Amniotic stem cell (primary cell): ENCODE measurements around the gene PTX4.
A peak's percentile ranks its signal among the peaks of the same experiment; 100 is the strongest.

Experiments used
- DNase-seq: peaks from one replicate; lab custom pipeline; 2025; lab: John Stamatoyannopoulos, UW

The PTX4 gene

GRCh38 chr16:1500465-1501150, 11.9 kb upstream of the PTX4 start:
- no peak for DNase-seq

GRCh38 chr16:1499756-1500464, 11.2 kb upstream of the PTX4 start:
- no peak for DNase-seq

- DNase-seq = no peak
These were observed 10.3 kb upstream of the PTX4 start for GRCh38 chr16:1498899-1499676.

GRCh38 chr16:1497014-1497598, 8.4 kb upstream of the PTX4 start:
- no peak for DNase-seq

DNA sequence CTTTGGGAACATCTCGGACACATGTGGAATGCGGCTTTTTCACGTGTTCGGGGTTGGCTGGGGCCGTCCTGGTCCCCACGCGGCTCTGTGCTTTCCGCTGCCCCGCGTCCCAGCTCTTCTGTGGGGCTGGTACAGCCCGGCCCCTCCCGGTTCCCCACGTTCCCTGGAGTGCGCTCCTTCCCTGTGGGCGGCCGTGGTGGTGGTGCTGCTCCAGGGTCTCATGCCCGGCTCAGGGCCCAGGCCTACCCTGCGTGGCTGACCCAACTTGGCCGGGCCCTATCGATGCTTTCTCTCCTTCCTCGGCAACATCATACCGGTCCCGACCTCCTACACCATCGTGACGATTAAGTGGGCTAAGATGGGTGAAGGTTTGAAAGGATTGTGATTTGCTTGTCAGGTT, 7.7 kb upstream of the PTX4 start:
- no peak for DNase-seq

DNA sequence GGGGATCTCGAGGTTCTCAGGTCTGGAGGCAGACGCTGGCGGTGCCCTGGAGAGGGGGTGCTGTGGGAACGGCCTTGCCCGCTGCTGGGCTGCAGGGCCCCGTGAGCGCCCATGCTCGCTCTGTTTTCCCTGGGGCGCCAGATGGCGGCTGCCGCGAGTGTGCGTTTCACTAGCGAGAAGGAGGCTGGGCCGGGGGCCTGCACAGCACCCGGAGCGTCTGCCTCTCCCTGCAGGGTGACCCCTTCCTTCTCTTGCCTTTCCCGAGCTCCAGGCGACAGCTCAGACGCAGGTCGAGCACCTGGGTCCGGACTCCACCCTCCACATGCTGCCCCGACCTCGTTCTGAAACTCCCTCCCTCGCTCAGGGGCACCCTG, 7.1 kb upstream of the PTX4 start:
- DNase-seq = no peak

DNA sequence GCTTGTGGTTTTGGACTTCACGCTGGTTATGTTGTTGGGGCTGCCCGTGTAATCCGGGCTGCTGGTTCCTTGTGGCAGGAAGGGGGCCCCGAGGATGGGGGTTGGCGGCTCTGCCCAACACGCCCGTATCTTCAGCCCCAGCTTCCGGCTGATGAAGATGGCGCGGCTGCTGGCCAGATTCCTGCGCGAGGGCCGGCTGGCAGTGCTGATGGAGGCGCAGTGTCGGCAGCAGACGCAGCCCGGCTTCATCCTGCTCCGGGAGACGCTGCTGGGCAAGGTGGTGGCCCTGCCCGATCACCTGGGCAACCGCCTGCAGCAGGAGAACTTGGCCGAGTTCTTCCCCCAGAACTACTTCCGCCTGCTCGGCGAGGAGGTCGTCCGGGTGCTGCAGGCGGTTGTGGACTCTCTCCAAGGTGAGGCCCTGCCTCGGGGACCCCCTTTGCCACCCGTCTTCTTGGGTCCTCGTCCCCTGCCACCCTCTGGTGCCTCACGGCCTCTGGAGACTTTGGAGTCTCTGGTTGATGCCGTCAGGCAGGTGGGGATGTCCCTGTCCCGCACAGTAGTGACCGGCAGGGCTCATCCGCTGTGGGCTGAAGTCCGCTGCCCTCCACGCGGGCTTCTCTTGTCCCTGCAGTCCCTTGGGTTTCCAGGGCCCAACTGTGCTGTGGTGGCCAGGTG, 6.6 kb upstream of the PTX4 start:
- no peak for DNase-seq

GRCh38 chr16:1494711-1495110, 6.0 kb upstream of the PTX4 start:
- no peak for DNase-seq

DNA sequence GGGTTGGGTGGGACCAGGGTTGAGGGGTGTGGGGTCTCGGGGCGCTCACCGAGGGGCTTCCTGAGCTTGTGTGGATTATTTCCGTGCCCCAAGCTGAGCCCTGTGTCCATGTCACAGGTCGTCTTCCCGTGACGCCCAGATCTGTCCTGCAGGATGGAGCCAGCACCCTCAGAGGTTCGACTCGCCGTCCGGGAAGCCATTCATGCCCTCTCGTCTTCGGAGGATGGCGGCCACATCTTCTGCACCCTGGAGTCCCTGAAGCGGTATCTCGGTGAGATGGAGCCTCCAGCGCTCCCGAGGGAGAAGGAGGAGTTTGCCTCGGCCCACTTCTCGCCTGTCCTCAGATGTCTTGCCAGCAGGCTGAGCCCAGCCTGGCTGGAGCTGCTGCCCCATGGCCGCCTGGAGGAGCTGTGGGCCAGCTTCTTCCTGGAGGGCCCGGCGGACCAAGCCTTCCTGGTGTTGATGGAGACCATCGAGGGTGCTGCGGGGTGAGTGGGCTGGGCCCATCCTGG, 5.4 kb upstream of the PTX4 start:
- DNase-seq = no peak

GRCh38 chr16:1493746-1494094, 5.0 kb upstream of the PTX4 start:
- no peak for DNase-seq

DNA sequence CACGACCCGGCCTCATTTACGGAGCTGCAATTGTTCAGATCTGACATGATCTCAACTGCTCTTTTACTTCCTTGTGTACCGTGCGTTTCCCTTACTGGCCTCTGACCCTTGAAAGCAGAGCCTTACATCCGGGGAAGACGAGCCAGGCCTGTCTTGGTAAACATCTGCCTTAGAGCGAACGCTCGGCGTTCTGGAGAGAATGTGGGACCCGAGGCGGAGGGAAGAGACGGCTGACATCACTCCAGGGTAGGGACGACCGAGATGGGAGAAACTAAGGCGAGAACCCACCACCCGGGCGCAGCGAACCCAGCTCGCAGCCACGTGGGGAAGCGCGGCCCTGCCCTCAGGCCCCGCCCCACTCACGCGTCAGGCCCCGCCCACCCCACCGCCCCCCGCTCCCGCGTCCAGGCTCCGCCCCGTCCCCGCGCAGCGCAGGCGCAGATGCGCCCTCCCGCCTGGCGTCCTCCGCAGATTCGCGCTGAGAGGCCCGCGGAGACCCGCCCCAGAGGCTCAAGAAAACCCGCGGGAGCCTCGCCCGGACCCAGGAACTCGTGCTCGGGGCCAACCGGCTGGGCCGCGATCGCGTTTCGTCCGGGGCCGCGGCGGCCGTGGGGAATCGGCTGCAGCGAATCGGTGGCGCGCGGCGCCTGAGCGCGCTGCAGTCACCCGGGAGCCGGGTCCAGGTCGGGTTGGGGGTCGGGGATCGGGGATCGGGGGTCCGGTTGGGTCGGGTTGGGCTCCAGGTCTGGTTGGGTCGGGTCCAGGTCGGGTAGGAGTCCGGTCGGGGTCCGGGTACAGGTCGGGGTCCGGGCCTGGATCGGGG, 4.4 kb upstream of the PTX4 start, which contains the start of gene TELO2:
Gene TELO2, plus strand, starts transcription at position 438 of the 823 bp plus-strand sequence. CDS start 922 bp downstream, outside the sequence.
- DNase-seq = peak; percentile 57

DNA sequence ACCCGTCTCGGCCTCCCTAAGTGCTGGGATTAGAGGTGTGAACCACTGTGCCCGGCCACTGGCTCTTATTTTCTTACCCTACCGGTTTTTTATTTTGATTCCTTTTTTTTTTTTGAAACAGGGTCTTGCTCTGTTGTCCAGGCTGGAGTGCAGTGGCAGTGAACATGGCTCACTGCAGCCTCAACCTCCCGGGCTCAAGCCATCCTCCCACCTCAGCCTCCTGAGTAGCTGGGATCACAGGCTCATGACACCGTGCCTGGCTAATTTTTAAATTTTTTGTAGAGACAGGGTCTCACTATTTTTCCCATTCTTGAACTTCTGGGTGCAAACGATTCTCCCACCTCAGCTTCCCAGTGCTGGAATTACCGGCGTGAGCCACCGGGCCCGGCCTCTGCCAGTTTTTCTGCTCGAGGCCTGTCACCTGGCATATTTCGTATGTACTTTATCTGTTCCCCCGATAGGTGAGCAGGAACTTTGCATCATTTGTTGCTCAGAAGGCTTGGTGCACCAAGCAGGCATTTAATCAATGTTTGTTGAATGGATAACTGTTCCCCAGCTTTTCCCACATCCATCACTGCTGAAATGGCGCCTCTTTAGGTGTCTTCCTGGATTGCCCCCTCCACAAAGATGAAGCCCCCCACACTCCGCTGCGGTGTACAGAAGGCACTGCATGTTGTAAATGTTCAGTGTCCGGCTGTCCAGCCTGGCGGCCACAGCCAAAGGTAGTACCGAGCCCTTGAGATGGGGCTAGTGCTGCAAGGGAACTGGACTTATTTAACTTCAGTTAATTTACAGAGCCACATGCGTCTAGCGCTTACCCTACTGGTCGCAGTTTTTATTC, 3.6 kb upstream of the PTX4 start:
- no peak for DNase-seq

GRCh38 chr16:1491327-1491726, 2.6 kb upstream of the PTX4 start:
- DNase-seq = no peak

DNA sequence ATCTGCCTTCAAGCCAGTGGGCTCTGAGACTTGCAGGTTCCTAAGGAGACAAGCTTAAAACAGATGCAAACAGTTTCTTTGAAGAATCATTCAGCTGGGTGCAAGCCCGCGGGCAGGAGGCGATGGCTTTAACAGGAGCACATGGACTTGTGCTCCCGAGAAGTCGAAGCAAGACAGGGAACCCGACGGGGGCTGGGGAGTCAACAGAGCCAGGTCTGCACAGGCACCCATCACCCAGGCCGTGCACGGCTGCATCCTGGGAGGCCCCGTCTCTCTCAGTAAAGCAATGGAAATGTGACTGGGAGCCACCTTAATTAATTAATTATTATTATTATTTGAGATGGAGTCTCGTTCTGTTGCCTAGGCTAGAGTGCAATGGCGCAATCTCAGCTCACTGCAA, 333 bp upstream of the PTX4 start:
- no peak for DNase-seq

DNA sequence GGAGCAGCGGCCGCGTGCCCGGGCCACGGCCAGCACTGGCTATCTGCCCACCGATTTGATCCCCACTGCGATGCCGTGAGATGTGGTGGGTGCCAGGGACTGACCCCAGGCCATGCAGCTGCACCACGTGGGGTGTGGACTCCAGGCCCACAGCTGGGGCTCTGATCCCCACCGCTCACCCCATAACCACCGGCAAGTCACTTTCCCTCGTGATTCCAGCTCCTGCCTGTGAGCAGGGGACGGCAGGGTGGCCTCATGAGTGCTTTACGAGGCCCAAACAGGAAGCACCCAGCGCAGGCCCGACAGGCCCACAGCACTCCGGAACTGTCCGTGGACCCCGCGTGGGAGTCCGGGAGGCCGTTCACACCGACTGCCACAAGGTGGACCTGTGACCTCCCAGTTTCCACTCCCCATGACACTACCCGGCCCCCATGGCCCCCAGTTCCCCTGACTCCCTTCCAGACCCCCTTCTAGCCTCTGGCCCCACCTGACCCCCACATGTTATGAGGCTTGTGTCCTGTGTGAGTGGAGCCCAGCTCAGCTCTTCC, 616 bp downstream of the PTX4 start:
- no peak for DNase-seq

DNA sequence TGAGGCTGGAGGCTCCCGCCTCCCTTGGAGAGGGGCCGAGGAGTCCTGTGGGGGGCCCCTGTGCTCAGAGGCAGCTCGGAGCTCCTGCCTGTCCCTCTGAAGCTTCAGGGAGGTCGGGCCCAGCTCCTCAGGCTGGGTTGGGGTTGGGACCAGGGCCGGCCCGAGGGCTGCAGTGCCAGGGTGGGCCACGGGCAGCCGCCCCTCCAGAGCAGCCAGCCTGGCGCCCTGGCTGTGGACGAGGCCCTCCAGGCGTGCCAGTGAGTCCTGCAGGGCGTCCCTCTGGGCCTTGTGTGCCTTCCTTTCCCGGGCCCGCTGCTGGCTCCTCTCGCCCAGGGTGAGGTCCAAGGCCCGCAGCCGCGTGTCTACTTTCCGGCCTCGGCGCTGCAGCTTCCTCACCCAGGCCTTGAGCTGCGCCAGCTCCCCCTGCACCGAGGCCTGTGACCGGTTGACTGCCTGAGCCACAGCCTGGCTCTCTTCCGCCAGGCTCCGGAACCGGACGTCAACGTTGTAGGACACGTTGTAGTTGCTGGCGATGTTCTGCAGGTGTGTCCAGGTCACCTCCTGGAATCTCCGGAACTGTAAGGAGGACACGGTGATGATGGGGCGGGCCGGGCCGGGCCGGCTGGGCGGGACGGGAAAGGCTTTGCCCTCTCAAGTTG, 1.2 kb downstream of the PTX4 start:
- DNase-seq = no peak

- no peak for DNase-seq
These were observed 2.0 kb downstream of the PTX4 start for GRCh38 chr16:1486551-1487390.

DNA sequence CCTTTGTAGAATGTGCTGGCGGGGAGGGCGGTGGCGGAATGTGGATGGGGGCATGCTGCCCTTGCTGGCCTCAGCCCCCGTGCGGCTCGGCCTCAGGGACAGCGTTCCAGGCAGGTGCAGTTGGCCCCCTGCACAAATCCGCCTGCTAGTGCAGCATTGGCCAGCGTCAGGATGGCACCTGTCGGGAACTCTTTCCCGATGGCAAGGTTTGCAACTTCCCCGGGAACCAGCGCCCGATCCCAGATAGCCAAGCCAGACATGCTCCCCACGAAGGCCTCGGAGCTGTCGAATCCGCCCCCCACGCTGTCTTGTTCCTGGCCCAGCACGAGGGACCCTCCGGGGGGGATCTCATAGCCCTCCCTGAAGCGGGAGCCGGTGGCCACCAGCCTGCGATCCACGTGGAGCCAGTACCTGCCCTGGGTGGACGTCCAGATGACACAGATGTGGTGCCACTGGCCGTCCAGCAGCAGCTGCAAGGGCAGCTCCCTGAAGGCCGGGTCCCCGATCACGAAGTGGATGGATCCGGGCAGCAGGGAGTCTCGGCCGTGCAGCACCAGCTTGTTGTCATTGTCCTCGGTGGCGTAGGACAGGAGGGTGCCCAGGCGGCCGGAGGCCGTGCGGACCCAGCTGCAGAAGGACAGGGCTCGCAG, 2.8 kb downstream of the PTX4 start:
- DNase-seq = no peak
